SIG-M5 (cell line): ENCODE results near the gene SUPT4H1.

Experiments used
- DNase-seq: peaks from one replicate; lab custom pipeline; 2025; lab: John Stamatoyannopoulos, UW

SUPT4H1 gene

DNA sequence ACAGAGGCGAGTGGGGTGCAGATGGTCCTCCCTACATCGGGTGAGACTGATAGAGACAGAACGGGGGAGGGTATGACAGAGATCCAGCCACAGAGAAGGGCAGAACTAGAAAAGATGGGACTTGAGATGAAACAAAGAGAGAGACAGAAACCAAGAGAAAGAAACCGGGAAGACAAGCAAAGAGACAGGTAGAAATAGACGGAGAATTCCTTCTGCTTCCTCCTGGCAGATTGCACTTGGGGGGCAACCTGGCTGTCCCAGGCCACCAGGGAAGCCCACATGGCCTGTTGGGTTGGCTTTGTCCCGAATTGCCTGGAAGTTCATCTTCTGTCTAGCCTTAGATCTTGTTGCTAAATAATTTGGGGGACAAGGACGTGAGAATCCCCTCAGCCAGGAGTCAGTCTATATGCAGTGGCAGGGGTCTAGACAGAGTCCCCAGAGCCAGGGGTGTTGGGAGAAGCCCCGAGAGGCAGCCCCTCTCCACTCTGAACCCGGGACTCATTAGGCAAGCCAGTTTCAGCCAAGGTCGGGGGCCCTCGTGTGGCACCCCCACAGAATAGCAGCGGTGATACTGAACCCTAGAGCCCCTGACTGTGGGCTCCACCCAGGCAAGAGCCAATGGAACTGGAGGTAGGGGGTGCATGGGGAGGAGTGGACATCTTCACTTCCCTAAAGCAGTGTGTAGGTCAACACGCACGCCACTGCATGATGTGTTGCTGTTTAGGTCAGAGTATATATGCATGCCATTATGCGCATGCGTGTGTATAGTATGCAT is 22.8 kb downstream of the SUPT4H1 start:
- DNase-seq: peak; percentile 79

DNA sequence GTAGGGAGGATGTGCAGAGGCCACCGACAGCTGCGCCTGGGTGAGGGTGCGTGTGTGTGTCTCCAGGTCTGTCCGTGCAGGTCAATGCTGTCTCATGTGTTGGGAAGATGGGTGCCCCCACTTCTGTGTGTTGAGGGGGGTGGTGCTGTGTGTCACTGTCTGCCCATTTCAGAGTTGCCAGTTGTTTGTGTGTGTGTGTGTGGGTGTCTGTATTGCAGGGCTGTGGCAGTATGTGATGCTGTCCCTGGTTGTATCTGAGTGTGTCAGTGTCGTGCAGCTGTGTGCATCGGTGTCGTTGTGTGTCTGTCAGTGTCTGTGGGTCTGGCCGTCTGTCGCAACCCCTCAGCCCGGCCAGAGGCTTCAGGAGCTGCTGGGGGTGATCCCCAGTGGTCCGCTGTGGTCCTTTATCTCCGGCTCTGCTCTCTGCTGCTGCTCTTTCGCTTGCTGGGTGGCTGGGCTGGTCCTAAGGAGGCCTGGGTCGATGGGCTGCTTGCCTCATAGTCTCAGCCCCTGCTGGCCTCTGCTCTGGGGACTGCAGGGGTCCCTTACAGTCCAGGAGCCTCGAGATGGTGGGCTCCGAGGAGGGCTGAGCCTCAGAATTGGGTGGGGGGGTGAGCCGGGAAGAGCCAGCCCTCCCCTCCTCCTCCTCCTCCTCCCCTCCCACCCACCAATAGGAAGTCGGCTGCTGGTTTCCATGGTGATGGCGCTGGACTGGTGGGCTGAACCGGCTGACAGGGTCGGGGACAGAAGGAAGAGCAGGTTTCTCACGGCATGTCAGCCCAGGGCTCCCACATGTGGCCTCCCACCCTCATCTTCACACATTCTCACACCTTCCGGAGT is 23.6 kb downstream of the SUPT4H1 start, which contains the start of gene TSPOAP1:
Gene TSPOAP1, minus strand, starts transcription at position 601 of the 840 bp plus-strand sequence. CDS start 875 bp downstream, outside the sequence.
- DNase-seq: no peak

DNA sequence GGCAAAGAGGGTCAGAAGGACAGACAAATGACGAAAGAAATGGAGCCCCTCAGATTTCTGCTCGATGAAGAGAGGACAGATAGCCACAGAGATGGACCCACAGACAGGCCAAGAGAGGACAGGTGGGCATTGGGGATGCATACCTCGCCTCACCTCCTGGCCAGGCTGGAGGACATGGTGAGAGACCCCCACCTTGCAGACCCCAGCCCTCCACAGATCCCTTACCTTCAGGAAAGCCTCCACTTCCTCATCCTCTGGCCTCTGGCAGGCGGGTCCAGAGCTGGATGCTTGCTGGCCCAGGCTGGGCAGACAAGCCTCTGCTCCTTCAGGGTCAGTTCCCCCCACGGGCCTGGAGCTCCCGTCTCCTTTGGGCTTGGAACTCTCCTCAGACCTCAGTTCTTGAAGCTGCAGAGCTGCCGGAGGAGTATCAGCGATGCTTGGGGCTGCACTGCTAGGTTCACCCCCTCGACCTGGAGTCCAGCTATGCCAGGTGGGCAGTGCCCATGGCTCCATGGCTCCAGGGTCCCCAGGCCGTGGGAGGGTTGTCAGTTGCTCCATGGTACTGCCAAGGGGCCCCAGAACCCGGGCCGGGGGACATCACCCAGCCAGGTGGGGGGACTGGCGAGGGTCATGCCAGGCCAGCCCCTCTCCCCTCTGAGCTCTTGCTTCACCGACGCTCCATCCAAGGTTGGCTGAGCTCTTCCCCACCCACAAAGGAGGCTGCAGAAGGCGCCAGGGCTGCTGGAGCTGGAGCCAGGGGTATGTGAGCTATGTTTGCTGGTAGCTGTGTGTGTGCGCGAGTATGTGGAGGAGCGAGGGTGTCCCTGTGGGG is 24.4 kb downstream of the SUPT4H1 start:
- no peak for DNase-seq

DNA sequence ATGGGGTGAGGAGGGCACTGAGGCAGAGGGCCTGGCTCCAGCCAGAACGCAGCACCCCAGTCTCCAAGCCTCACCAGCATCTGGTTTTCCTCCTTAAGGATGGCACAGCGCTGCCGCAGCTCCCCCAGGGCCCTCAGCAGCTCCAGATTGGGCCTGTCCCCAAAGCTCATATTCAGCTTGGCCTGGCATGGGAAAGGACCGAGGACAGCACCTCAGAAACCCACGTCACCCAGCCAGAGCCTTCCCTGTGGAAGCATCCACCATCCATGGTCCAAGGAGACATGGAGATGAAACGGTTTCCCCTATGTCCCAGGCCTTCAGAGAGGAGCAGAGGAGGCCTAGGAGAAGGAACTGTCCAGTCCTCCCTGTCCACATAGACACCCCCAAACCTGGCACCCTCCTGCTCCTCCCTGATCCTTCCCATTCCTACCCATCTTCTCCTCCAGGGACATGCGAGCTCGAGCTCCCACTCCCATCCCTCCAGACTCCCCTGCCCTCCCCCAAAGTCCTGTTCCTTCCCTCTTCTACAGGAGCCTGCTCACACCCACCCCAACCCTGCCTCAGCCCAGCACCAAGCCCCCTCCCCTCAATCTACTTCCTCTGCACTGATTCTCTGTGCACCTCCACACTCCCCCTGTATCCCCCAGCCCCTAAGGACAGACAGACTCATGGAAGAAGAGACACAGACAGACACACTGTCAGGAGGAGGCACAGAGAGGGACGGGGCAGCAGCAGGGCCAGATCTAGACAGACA is 25.2 kb downstream of the SUPT4H1 start:
- DNase-seq: no peak

DNA sequence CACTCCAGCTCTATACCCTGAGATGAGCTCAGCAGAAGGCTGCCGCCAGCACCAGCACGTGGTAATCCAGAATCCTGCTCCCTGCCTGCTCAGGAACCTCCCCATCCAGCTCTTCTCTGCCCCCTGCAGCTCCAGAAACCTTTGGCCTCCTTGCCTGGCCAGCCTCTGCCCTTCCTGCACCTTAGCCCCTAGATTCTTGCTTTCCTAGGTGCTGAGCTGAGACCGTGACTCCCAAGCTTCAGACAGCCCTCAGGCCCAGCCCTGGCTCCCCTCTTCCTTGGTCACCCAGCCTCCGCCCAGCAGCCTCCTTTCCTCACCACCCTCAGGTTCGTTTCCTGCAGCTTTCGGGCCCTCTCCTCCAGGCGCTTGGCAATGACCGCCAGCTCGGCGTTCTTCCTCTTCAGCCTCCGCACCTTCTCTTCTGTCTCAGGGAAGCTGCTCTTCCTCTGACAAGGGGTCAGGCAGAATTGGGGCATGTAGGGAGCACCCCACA is 26.0 kb downstream of the SUPT4H1 start:
- DNase-seq: no peak

DNA sequence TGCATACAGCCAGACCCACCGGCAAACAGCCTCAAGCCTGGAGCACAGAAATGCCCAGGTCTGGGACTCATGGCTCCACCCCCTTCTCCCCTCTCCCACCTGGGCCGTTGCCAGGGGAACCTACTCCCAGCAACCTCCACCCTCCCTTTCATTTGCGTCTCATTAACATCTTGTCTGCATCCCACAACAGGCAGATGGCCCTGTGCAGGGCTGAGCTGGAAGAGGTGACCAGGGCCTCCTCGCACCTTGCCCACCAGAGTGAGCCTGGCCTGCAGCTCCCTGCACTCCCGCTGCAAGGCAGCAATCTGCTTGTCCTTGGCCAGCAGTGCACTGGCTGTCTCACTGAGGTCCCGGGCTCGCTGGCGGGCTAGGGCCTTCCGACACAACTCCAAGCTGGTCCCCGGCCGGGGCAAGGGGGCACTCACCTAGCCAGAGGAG is 26.7 kb downstream of the SUPT4H1 start:
- DNase-seq: no peak

DNA sequence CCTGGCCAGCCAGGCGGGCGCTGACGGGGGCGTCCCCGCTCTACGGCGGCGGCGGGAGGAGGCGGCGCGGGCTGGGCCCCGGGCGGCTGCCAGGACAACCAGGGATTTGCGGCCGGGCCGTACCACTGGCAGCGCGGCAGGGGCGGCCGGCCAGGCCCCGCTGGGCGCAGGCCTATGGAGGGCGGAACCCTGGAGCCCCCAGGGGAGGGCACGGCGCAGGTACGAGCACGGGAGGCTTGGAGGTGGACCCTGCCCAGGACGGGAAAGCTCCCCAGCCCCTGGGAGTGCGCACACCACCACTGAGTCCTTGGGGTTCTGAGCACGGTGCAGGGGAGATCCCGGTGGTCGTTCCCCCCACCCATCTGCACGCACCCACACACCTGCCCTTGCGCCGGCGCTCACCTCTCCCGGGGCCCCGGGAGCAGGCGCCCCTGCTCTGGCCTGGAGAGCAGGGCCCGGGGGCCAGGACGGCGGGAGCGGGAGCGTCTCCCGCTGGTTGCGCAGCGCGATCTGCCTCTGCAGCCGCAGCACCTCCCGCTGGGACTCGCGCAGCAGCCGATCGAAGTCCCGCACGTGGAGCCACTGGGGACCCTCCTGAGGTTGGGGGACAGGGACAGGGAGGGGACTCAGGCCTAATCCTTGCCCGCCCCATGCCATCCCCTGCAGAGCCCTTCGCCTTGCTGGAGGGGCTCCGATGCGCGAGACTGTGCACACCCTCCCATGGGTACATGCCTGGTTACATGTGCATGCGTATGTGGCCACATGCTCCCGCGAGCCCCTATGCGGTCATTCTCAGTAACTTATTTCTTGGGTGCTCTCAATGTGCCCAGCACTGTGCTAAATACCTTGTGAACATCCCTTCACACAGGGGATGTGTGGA is 27.4 kb downstream of the SUPT4H1 start:
- no peak for DNase-seq

DNA sequence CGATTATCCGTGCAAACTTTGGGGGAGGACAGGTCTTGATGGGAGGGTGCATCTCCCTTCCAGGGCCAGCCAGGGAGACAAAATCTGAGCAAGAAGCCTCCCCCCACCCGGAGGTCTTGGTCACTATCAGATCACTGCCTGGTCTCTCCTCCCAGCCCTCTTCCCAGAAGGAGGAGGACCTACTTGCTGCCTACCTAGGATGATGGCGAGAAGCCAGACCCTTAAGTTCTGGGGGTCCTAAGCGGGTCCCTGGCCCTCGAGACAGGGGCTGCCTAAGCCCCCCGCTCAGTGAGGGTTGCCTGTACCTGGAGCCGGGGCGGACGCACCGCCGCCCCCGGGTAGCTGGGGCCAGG is 28.0 kb downstream of the SUPT4H1 start:
- DNase-seq: no peak

DNA sequence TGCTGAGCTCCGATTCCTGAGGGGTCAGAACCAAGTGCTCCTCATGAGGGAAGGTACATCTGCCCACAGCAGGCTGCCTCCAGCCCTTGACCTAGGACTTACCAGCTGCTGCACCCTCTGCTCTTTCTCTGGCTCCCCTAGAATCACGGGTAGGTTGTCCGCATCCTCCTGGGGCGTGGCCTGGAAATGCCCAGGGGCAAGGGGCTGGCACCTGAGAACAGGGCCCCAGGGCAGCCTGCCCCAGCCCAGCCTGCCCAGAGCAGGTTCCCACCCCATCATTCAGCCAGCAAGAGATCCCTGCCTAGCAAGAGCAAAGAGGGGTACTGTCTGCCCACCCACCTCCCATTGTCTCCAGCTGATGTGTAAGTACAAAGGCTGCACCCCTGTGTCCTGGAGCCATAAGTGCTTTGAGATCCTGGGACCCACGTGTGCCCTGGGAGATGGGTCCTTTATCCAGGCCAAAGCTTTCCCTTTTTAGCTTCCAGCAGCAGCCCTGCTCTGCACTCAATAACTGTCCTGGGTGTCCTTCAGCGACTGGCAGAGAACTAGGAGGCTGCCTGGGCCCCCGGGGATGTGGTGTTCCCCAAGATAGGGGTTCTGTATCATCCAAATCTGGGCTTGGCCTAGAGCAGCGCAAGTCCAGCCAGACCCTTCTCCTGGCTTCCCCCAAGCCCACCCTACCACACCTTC is 28.5 kb downstream of the SUPT4H1 start:
- no peak for DNase-seq

DNA sequence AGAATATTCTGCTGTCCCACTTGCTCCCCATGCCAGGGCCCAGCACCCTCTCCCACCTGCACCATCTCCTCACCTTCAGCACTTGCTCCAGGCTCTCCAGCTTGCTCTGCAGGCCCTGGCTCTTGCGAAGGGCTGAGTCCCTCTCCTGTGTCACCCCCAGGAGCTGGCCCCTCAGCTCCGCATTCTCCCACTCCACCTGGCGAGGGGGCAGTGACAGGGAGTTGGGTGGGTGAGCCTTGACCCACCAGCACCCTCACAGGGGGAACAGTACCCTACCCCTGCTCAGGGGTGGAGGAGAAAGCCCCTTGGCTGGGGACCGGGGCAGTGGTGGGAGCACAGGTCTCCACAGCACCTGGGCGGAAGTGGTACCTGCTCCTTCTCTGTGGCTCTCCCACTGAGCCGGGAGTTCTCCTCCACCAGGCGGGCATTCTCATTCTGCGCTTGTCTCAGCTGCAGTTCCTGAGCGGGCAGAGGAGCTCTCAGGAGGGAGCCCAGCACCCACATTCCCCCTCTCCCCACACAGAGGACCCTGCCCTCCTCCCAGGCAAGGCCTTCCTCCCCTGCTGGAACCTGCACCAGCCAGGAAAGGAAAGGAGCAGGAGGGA is 29.3 kb downstream of the SUPT4H1 start:
- DNase-seq: no peak

DNA sequence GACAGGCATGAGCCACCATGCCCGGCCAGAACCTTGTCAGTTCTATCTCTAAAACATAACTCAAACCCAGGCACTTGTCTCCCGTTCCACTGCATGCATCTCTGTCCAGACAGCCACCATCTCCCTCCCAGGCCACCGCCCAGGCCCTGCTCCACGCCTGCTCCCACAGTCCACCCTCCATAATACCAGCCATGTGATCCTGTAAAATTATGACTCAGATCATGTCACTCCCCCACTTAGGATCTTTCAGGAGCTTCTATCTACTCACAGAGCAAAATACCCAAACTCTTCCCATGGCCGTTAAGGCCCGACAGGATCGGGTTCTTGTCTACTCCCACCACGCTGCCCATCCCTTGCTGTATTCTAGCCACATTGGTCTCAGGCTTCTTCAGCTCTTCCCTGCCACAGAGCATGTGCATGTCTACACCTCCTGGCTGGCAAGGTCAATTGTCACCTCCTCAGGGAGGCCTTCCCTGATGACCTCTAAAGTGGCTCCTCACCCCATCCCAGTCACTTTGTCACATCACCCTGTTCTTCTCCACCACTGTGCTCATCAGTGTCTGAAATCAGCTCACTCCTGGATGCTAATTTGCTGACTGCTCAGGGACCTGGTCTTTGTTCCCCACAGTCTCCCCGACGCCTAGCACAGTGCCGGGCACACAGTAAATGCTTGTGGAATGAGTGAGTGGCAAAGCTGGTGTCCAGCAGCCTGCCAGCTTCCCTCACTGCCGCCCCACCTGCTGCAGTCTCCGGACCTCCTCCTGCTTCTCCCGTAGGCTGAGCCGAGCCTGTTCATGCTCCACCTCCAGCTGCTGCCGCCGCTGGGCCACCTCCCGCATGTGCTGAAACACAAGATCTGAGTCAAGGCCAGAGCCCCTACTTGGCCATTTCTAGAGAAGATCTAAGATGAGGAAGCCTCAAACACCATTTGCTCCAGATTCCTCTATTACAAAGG is 30.2 kb downstream of the SUPT4H1 start:
- DNase-seq: no peak

DNA sequence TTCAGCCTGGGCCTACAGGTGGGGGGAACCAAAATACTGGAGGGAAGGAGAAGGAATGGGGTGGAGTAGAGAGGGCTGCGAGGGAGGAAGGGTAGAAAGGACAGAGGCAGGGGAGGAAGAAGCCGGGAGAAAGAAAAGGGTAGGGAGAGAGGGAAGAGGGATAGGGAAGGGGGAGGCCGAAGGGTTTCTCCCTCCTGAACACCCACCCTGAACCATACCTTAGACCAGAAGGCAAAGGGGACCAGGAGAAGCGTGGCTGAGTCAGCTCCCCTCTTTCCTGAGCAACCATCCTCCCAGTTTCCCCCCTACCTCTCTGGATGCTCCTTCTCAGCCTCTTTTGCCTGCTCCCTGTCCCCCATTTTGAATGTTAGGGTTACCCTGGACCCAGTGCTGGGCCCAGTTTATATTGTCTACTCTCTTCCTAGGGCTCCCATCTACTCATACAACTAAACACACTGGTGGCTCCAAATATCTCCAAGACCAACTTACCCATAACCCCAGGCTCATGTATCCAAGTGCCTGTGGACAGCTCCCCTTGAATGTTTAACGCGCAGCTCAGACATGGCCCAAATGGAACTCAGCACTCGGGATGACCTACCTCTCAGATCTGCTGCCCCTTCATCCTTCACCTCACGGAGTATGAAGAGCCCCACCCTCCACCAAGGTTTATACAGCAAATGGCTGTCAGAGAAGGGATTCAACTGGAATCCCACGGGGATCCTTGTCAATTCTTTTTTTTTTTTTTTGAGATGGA is 31.3 kb downstream of the SUPT4H1 start:
- no peak for DNase-seq

DNA sequence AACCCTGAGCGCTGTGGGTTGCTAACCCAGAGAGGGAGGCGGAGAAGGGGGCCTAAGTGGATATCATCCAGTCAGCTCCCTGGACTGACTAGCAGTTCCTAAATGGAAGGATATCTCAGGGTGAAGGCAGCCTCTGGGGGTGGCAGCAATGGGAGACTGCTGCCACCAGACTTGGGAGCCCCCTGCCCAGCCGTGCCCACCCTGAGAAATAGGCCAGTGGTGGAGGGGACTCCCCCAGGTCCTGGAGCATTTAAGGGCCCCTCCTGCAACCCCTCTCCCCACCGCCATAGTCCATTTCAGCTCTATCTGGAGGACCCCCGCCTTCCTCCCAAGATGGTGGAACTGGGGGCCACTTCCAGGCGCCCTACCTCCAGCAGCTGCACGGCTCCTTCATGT is 31.8 kb downstream of the SUPT4H1 start:
- no peak for DNase-seq

DNA sequence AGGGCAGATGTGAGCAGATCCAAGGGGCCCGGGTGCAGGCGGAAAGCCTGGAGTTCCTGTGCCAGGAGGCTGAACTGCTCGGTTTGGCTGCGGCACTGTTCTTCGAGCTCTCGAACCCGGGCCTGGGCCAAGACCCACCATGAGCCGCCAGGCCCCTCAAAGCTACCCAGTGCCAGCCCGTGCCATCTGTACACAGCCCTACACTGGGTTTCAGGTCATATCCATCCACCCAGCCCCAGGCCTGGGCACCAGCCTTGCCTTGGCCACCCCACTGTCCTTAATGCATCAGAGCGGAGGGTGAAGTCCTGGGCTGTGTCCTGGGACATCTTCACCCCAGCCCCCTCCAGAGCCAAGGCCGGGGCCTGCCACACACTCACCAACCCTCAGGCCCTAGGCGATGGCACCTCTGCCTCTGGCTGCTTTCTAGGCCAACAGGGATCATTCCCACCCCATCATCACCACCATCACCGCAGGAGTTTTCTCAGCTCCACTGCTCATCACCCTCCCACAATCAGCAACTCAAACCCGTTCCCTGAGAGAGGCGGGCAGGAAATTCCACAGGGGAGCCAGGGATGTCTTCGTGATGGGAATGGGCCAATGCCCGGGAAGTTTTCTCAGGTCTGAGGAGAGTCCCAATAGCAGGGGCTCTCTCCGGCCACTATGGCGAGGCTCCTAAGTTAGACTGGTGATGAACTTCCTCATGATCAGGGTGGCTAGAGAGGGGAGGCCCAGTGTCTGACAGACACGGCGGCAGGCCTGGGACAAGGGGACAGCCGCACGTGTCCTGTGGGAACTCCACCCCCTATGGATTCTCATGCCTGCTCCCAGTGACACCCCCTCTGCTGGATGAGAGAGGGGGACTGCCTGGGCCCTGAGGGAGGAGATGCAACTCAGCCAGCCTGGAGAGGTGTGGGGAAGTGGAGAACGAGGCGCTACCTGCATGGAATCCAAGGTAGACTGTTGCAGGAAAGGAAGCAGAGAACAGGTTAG is 32.5 kb downstream of the SUPT4H1 start:
- no peak for DNase-seq

DNA sequence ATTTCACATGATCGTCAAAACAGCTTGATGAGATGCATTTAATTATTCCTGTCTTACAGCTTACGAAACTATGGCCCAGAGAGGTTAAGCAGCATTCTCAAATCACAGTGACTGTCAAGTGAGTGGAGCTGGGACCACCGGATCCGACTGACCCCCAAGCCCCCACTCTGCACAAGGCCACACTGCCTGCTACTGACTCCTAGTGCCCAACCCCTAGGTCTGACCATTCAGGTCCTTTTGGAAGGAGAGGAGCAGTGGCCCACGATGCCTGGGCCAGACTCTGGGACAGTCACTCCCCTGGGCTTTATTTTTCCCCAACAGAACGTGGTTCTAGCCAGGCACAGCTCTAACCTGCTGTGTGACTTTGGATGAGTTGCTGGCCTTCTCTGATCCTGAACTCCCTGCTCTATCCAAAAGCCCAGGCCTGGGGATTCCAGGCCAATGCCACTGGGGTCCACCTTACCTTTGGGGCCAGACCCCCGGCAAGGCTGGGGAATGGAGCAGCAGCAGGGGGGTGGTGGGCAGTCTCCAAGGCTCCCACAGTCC is 33.3 kb downstream of the SUPT4H1 start:
- DNase-seq: no peak

DNA sequence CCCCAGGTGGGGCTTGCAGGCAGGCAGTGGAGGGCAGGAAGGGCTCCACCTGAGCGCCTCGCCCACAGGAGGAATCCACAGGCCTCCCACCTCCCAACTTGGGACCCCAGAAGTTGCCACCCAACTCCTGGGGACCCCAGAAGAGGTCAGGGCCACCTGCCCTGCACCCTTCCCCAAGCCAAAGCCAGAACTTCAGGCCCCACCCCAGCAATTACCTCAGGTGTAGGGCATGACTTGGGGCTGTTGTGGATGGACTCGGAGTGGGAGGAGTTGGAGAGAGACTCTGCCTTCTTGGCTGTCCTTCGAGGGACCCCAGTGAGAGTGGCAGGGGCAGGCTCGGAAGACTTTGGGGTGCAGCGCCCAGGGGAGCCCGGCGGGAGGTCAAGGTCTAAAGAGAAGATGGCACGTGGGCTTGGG is 33.9 kb downstream of the SUPT4H1 start:
- no peak for DNase-seq
